ENCODE data around the gene CRIM1. TPM values are rescaled to one million over a fixed set of nuclear protein-coding genes. Genes with fewer than 3 reads are reported as not detected.

Gene CRIM1
- polyA plus RNA-seq, 1 donor, result 35.6 TPM

- 80% methylated on average over 1 of the region's 3 CpGs for WGBS (ENCODE audit: insufficient coverage, low lambda C conversion rate)
- Histone ChIP-seq H3K36me3 (ENCODE audit: control insufficient read depth, insufficient read depth, low read length) (peaks cover 47% of the 10 kb centered on the region), H3K4me1 (ENCODE audit: control insufficient read depth, insufficient read depth, low read length) (peaks cover 13% of the 10 kb centered on the region), H3K9me3 (ENCODE audit: control insufficient read depth, low read depth, low read length) (no peaks in the 10 kb centered on the region), H3K27me3 (ENCODE audit: control insufficient read depth, insufficient read depth, low read length) (no peaks in the 10 kb centered on the region), H3K27ac (ENCODE audit: low read length) (peak overlapping the region; percentile 58), H3K4me3 (ENCODE audit: low read length) (no peak overlapping the region)
- peak in 1 of 2 donors; percentile 39 for DNase-seq
These were observed 157.1 kb downstream of the CRIM1 start for GRCh38 chr2:36512705-36513104.

GRCh38 chr2:36513661-36514060 is 158.1 kb downstream of the CRIM1 start:
- H3K36me3 ChIP-seq (ENCODE audit: control insufficient read depth, insufficient read depth, low read length), result peaks cover 47% of the 10 kb centered on the region
- H3K4me3 ChIP-seq (ENCODE audit: low read length), result no peak overlapping the region
- H3K27ac ChIP-seq (ENCODE audit: low read length), result no peak overlapping the region
- H3K27me3 ChIP-seq (ENCODE audit: control insufficient read depth, insufficient read depth, low read length), result no peaks in the 10 kb centered on the region
- DNase-seq, result no peak
- H3K4me1 ChIP-seq (ENCODE audit: control insufficient read depth, insufficient read depth, low read length), result peaks cover 13% of the 10 kb centered on the region
- no CpG with 5 or more reads among the region's 2 CpGs for WGBS (ENCODE audit: insufficient coverage, low lambda C conversion rate)
- no peaks in the 10 kb centered on the region for H3K9me3 ChIP-seq (ENCODE audit: control insufficient read depth, low read depth, low read length)

- 100% methylated on average over 1 of the region's 7 CpGs for WGBS (ENCODE audit: insufficient coverage, low lambda C conversion rate)
These were observed 160.0 kb downstream of the CRIM1 start for GRCh38 chr2:36515538-36515937.

GRCh38 chr2:36516136-36516870 is 160.7 kb downstream of the CRIM1 start:
- H3K27ac ChIP-seq (ENCODE audit: low read length), result no peak overlapping the region
- no CpG with 5 or more reads among the region's 8 CpGs for WGBS (ENCODE audit: insufficient coverage, low lambda C conversion rate)
- H3K4me3 ChIP-seq (ENCODE audit: low read length), result no peak overlapping the region
- DNase-seq, result no peak
- no peaks in the 10 kb centered on the region for H3K27me3 ChIP-seq (ENCODE audit: control insufficient read depth, insufficient read depth, low read length)
- no peaks in the 10 kb centered on the region for H3K9me3 ChIP-seq (ENCODE audit: control insufficient read depth, low read depth, low read length)
- peaks cover 13% of the 10 kb centered on the region for H3K4me1 ChIP-seq (ENCODE audit: control insufficient read depth, insufficient read depth, low read length)
- H3K36me3 ChIP-seq (ENCODE audit: control insufficient read depth, insufficient read depth, low read length), result peaks cover 58% of the 10 kb centered on the region

More at GRCh38 chr2:36515538-36515937, 160.0 kb downstream of the CRIM1 start:
- Histone ChIP-seq H3K27ac (ENCODE audit: low read length) (no peak overlapping the region), H3K27me3 (ENCODE audit: control insufficient read depth, insufficient read depth, low read length) (no peaks in the 10 kb centered on the region), H3K36me3 (ENCODE audit: control insufficient read depth, insufficient read depth, low read length) (peaks cover 57% of the 10 kb centered on the region), H3K4me3 (ENCODE audit: low read length) (no peak overlapping the region), H3K9me3 (ENCODE audit: control insufficient read depth, low read depth, low read length) (no peaks in the 10 kb centered on the region), H3K4me1 (ENCODE audit: control insufficient read depth, insufficient read depth, low read length) (peaks cover 13% of the 10 kb centered on the region)
- DNase-seq, result no peak

DNA sequence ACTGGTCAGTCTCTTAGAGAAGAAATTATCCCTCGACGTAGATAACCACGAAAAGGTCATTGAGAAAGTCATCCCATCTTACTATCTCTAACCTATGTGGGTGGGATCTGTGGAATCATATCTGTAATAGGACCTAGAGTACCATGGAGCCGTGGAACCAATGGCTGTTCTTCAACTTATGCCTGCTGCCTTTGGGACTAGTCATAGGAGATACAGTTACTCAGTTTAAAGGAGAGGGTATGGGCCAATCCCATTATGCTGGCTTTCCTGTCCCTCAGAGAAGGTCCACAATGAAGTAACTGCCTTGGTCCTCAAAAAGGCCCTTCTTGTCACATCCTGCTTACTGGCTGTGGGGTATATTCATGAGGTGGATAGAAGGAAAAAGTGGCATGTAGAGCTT is 164.9 kb downstream of the CRIM1 start:
- Histone ChIP-seq H3K4me1 (ENCODE audit: control insufficient read depth, insufficient read depth, low read length) (no peaks in the 10 kb centered on the region), H3K27me3 (ENCODE audit: control insufficient read depth, insufficient read depth, low read length) (no peaks in the 10 kb centered on the region), H3K36me3 (ENCODE audit: control insufficient read depth, insufficient read depth, low read length) (peaks cover 52% of the 10 kb centered on the region), H3K9me3 (ENCODE audit: control insufficient read depth, low read depth, low read length) (no peaks in the 10 kb centered on the region), H3K27ac (ENCODE audit: low read length) (no peak overlapping the region), H3K4me3 (ENCODE audit: low read length) (no peak overlapping the region)
- no CpG with 5 or more reads among the region's 4 CpGs for WGBS (ENCODE audit: insufficient coverage, low lambda C conversion rate)
- DNase-seq, result no peak

DNA sequence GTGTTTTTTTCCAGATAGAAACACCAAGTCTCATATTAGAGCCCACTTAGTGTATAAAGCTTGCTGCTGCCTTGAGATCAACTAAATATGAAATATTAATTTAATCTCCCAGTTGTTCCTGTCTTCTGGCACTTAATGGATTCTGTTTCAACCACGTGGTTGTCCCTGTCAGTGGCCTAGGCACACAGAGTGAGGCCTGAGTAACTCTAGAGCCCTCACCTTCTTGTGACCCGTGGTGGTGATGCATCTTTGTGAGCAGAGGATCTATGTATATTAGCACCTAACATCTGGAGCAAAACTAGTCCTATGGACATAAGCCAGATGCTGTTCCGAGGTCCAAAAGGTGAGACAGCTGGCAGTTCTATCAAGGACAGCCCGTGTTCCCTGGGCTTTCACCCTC is 167.6 kb downstream of the CRIM1 start:
- no peaks in the 10 kb centered on the region for H3K27me3 ChIP-seq (ENCODE audit: control insufficient read depth, insufficient read depth, low read length)
- H3K9me3 ChIP-seq (ENCODE audit: control insufficient read depth, low read depth, low read length), result no peaks in the 10 kb centered on the region

DNA sequence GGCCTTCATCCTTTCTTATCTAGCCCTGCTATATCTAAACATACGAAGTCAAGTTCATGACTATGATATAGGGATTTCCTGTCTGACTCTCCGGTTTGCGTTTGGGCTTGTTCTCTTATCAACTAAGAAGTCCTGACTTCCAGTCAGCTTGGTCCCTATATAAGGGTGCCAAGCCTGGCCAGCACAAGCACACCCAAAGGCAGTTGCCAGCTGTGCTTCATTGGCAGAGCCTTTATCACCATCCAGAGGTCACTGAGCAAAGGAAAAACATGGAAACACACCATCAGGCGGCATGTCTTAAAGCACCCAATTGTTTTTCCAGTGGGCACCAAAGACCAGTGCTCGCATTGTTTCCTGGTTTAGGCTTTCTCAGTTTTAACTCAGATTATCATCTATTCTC is 169.7 kb downstream of the CRIM1 start:
- WGBS (ENCODE audit: insufficient coverage, low lambda C conversion rate), result 80% methylated on average over 1 of the region's 5 CpGs

More for the DNA sequence above, 167.6 kb downstream of the CRIM1 start:
- H3K36me3 ChIP-seq (ENCODE audit: control insufficient read depth, insufficient read depth, low read length), result peaks cover 35% of the 10 kb centered on the region
- H3K4me1 ChIP-seq (ENCODE audit: control insufficient read depth, insufficient read depth, low read length), result no peaks in the 10 kb centered on the region
- H3K4me3 ChIP-seq (ENCODE audit: low read length), result no peak overlapping the region
- DNase-seq, result no peak
- no CpG with 5 or more reads among the region's 4 CpGs for WGBS (ENCODE audit: insufficient coverage, low lambda C conversion rate)
- H3K27ac ChIP-seq (ENCODE audit: low read length), result no peak overlapping the region

DNA sequence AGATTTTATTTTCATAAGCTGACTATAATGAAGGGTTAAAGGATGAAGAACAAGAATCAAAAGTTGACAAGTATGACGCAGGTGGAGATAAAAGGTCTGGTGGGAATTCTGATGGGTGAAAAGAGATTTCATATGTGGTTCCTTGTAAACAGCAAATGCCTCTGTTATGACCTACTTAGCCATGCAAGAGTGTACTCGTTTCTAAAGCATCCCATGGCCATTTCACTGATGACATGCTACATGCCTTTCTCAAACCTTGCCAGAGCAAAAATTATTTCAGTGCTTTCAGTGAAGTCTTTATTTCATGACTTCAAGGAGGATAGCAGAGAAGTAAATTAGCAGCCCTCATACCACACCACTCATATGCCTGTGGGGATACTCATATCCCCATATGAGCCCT is 170.6 kb downstream of the CRIM1 start:
- Histone ChIP-seq H3K36me3 (ENCODE audit: control insufficient read depth, insufficient read depth, low read length) (peaks cover 18% of the 10 kb centered on the region), H3K27ac (ENCODE audit: low read length) (no peak overlapping the region), H3K4me1 (ENCODE audit: control insufficient read depth, insufficient read depth, low read length) (peaks cover 5% of the 10 kb centered on the region), H3K4me3 (ENCODE audit: low read length) (no peak overlapping the region), H3K27me3 (ENCODE audit: control insufficient read depth, insufficient read depth, low read length) (no peaks in the 10 kb centered on the region), H3K9me3 (ENCODE audit: control insufficient read depth, low read depth, low read length) (no peaks in the 10 kb centered on the region)
- no peak for DNase-seq
- WGBS (ENCODE audit: insufficient coverage, low lambda C conversion rate), result no CpG with 5 or more reads among the region's 2 CpGs

More for the DNA sequence above, 169.7 kb downstream of the CRIM1 start:
- Histone ChIP-seq H3K36me3 (ENCODE audit: control insufficient read depth, insufficient read depth, low read length) (peaks cover 21% of the 10 kb centered on the region), H3K9me3 (ENCODE audit: control insufficient read depth, low read depth, low read length) (no peaks in the 10 kb centered on the region), H3K27ac (ENCODE audit: low read length) (no peak overlapping the region), H3K27me3 (ENCODE audit: control insufficient read depth, insufficient read depth, low read length) (no peaks in the 10 kb centered on the region), H3K4me3 (ENCODE audit: low read length) (no peak overlapping the region), H3K4me1 (ENCODE audit: control insufficient read depth, insufficient read depth, low read length) (peaks cover 1% of the 10 kb centered on the region)
- DNase-seq, result no peak

- WGBS (ENCODE audit: insufficient coverage, low lambda C conversion rate), result no CpG with 5 or more reads among the region's 4 CpGs
- no peaks in the 10 kb centered on the region for H3K27me3 ChIP-seq (ENCODE audit: control insufficient read depth, insufficient read depth, low read length)
- H3K9me3 ChIP-seq (ENCODE audit: control insufficient read depth, low read depth, low read length), result no peaks in the 10 kb centered on the region
- H3K27ac ChIP-seq (ENCODE audit: low read length), result no peak overlapping the region
- H3K36me3 ChIP-seq (ENCODE audit: control insufficient read depth, insufficient read depth, low read length), result peaks cover 8% of the 10 kb centered on the region
- no peak overlapping the region for H3K4me3 ChIP-seq (ENCODE audit: low read length)
- no peak for DNase-seq
- peaks cover 7% of the 10 kb centered on the region for H3K4me1 ChIP-seq (ENCODE audit: control insufficient read depth, insufficient read depth, low read length)
These were observed 172.7 kb downstream of the CRIM1 start for GRCh38 chr2:36528274-36528673.

GRCh38 chr2:36528766-36529392 is 173.3 kb downstream of the CRIM1 start:
- Histone ChIP-seq H3K4me3 (ENCODE audit: low read length) (no peak overlapping the region), H3K27me3 (ENCODE audit: control insufficient read depth, insufficient read depth, low read length) (no peaks in the 10 kb centered on the region), H3K4me1 (ENCODE audit: control insufficient read depth, insufficient read depth, low read length) (peaks cover 7% of the 10 kb centered on the region), H3K9me3 (ENCODE audit: control insufficient read depth, low read depth, low read length) (no peaks in the 10 kb centered on the region), H3K27ac (ENCODE audit: low read length) (no peak overlapping the region), H3K36me3 (ENCODE audit: control insufficient read depth, insufficient read depth, low read length) (peaks cover 4% of the 10 kb centered on the region)
- WGBS (ENCODE audit: insufficient coverage, low lambda C conversion rate), result no CpG with 5 or more reads among the region's 7 CpGs
- DNase-seq, result no peak

Data from large intestine (tissue), 3 donors.